ENCODE data around the gene PLA2G3. TPM values are rescaled to one million over a fixed set of nuclear protein-coding genes. Genes with fewer than 3 reads are reported as not detected.

Gene PLA2G3
- total and polyA plus RNA-seq, 12 donors = 0.01 TPM; not detected in 11

DNA sequence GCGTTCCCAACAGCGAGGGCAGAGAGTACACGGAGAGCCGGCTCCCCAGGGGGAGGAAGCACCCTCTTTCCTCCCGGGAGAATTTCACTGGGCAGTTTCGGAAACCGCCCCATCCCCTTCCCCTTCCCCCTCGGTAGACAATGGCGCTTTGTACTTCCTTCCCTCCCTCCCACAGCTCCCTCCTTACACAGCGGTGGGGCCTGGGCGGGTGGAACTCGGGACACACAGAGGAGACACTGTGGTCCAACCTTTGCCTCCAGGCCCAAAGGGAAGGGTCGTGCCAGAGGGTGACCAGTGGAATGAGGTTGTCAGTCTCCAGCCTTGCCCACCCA lies 54.8 kb downstream of the PLA2G3 start:
- peaks cover 0 to 63% (median 26%) of the 10 kb centered on the region in 9 donors for H3K36me3 ChIP-seq
- peak overlapping the region; percentile 46 to 91 (median 74) for H3K4me3 ChIP-seq
- WGBS, 2 donors = 16 to 22% methylated on average over 13 of the region's 13 CpGs
- intact Hi-C loops (cut with DNase I) = loop anchor here (1.0 to 10.0 kb wide), 9 partner anchors 62 to 149 kb away; partner anchors contain the start of genes MORC2 (in 1 of the 10) and TUG1 (in 1 of the 10)
- no peaks in the 10 kb centered on the region for H3K27me3 ChIP-seq
- DNase-seq = peak; percentile 56 to 65
- no peaks in the 10 kb centered on the region for H3K9me3 ChIP-seq
- peak; percentile 2 to 22 (median 8) for ATAC-seq
- TF ChIP-seq, protein P1, sequence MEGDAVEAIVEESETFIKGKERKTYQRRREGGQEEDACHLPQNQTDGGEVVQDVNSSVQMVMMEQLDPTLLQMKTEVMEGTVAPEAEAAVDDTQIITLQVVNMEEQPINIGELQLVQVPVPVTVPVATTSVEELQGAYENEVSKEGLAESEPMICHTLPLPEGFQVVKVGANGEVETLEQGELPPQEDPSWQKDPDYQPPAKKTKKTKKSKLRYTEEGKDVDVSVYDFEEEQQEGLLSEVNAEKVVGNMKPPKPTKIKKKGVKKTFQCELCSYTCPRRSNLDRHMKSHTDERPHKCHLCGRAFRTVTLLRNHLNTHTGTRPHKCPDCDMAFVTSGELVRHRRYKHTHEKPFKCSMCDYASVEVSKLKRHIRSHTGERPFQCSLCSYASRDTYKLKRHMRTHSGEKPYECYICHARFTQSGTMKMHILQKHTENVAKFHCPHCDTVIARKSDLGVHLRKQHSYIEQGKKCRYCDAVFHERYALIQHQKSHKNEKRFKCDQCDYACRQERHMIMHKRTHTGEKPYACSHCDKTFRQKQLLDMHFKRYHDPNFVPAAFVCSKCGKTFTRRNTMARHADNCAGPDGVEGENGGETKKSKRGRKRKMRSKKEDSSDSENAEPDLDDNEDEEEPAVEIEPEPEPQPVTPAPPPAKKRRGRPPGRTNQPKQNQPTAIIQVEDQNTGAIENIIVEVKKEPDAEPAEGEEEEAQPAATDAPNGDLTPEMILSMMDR (IDR thresholded peaks at IDR 0.05) = peak in 2 of 9 donors; percentile 21 to 25
- peak overlapping the region; percentile 87 to 98 (median 96) for H3K27ac ChIP-seq
- peaks cover 13 to 84% (median 50%) of the 10 kb centered on the region in 9 donors for H3K4me1 ChIP-seq

DNA sequence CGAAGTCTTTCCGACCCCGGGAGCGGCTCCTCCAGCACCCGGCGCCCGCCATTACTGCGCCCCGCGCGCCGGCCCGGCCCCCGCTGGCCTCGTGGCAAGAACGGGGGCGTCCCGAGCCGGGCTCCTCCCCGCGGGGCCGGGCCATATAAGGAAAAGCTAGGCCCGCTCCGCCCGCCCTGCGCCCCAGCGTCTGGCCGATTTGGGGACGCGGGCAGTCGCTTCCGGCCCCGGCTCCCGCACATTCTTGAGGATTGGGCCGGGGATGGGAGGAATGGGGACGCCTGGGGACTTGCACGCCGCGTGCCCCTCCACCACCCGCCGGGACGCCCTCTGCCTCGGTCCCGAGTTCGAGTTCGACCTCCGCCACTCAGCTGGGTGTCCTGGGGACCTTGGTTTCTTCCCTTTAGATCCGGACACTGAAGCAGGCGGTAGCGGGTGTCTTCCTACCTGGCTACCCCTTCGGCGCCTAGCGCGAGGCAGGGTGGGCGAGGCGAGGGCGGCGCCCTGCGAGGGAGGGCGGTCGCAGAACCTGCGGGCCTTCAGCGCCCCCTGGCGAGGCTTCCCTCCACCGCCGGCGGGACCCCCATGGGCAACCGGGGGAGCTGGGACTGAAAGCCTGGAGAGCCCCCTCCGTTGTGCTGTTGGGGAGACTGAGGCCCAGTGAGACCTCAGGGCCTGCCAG lies 55.4 kb downstream of the PLA2G3 start:
- intact Hi-C loops (cut with DNase I) = loop anchor here (1.0 to 10.0 kb wide), 11 partner anchors 38 to 150 kb away; partner anchors contain the start of genes MORC2 (in 7 of the 10) and TUG1 (in 7 of the 10)
- Histone ChIP-seq H3K27ac (peak overlapping the region; percentile 87 to 98 (median 96)), H3K4me1 (peaks cover 14 to 86% (median 53%) of the 10 kb centered on the region in 9 donors), H3K4me3 (peak overlapping the region; percentile 46 to 91 (median 74)), H3K27me3 (no peaks in the 10 kb centered on the region), H3K36me3 (peaks cover 0 to 58% (median 21%) of the 10 kb centered on the region in 9 donors), H3K9me3 (no peaks in the 10 kb centered on the region)
- 0 to 1% methylated on average over 62 to 69 of the region's 69 CpGs for WGBS, 2 donors
- peak; percentile 73 to 82 (median 79) for ATAC-seq
- TF ChIP-seq, protein P1 (IDR thresholded peaks at IDR 0.05) = peak; percentile 60 to 97 (median 93)
- peak; percentile 89 to 90 for DNase-seq

Small RNA genes lying within 50 kb of the gene (microRNA-seq; reads per million reads assigned to microRNA genes)
- 0 to 1.2 reads per million in 2 donors for gene MIR3928

Other genes starting within 250 kb of the PLA2G3 start
- gene MORC2, start 171.7 kb downstream of the PLA2G3 start, total RNA-seq = 10 to 100 TPM; 14.1 to 24.5 (median 20.5) TPM
- gene MORC2, start 171.7 kb downstream of the PLA2G3 start, polyA plus RNA-seq = 10 to 100 TPM; 14.1 to 27.8 TPM
- 10 to 100 TPM; 37.7 to 48.4 (median 44.2) TPM for gene TUG1, start 171.2 kb downstream of the PLA2G3 start, total RNA-seq
- 10 to 100 TPM; 18.6 to 40.2 TPM for gene TUG1, start 171.2 kb downstream of the PLA2G3 start, polyA plus RNA-seq
- gene SMTN, start 59.2 kb downstream of the PLA2G3 start, total RNA-seq = 100 to 1,000 TPM; 146 to 290 (median 204) TPM
- gene SMTN, start 59.2 kb downstream of the PLA2G3 start, polyA plus RNA-seq = 100 to 1,000 TPM in 1 of 2 donors, 10 to 100 TPM in 1; 64.2 to 398 TPM
- gene SELENOM, start 32.9 kb downstream of the PLA2G3 start, total RNA-seq = 10 to 100 TPM; 21.5 to 73.9 (median 45.3) TPM
- 100 to 1,000 TPM; 122 to 134 TPM for gene SELENOM, start 32.9 kb downstream of the PLA2G3 start, polyA plus RNA-seq
- gene INPP5J, start 17.5 kb downstream of the PLA2G3 start, total RNA-seq = 10 to 100 TPM; 15.2 to 31.7 (median 19.3) TPM
- gene INPP5J, start 17.5 kb downstream of the PLA2G3 start, polyA plus RNA-seq = 10 to 100 TPM in 1 of 2 donors, 1 to 10 TPM in 1; 7.9 to 14.0 TPM
- 10 to 100 TPM; 20.4 to 24.9 (median 22.0) TPM for gene RNF185, start 19.7 kb upstream of the PLA2G3 start, total RNA-seq
- 10 to 100 TPM; 12.2 to 18.7 TPM for gene RNF185, start 19.7 kb upstream of the PLA2G3 start, polyA plus RNA-seq
- gene LIMK2, start 71.8 kb upstream of the PLA2G3 start, total RNA-seq = 10 to 100 TPM in 5 of 10 donors, 1 to 10 TPM in 5; 6.5 to 18.8 (median 9.7) TPM
- 10 to 100 TPM in 1 of 2 donors, 1 to 10 TPM in 1; 6.0 to 12.1 TPM for gene LIMK2, start 71.8 kb upstream of the PLA2G3 start, polyA plus RNA-seq
- 10 to 100 TPM in 9 of 10 donors, 1 to 10 TPM in 1; 3.6 to 28.6 (median 17.6) TPM for gene PIK3IP1, start 152.0 kb upstream of the PLA2G3 start, total RNA-seq
- gene PIK3IP1, start 152.0 kb upstream of the PLA2G3 start, polyA plus RNA-seq = 1 to 10 TPM; 3.7 to 7.9 TPM
- gene PATZ1, start 205.8 kb upstream of the PLA2G3 start, total RNA-seq = 10 to 100 TPM; 10.8 to 16.9 (median 14.1) TPM
- gene PATZ1, start 205.8 kb upstream of the PLA2G3 start, polyA plus RNA-seq = 10 to 100 TPM in 1 of 2 donors, 1 to 10 TPM in 1; 6.6 to 12.5 TPM